ENCODE data around the gene GLIS2. TPM values are rescaled to one million over a fixed set of nuclear protein-coding genes. Genes with fewer than 3 reads are reported as not detected.

GLIS2 gene
- polyA plus RNA-seq, 1 donor from 2014 or later = not detected

- H3K9me3 Mint-ChIP-seq = no peaks in the 10 kb centered on the region
- H3K27ac Mint-ChIP-seq = no peak overlapping the region
- H3K27me3 Mint-ChIP-seq = no peaks in the 10 kb centered on the region
- H3K4me3 Mint-ChIP-seq = no peak overlapping the region
- H3K4me1 Mint-ChIP-seq = peaks cover 0 to 5% (median 4%) of the 10 kb centered on the region in 3 donors
- H3K36me3 Mint-ChIP-seq = no peaks in the 10 kb centered on the region
Measured at GRCh38 chr16:4356820-4357219, 41.0 kb downstream of the GLIS2 start.

- Mint-ChIP-seq H3K9me3 (no peaks in the 10 kb centered on the region), H3K27me3 (no peaks in the 10 kb centered on the region), H3K36me3 (no peaks in the 10 kb centered on the region), H3K4me1 (peaks cover 2 to 9% (median 9%) of the 10 kb centered on the region in 3 donors), H3K27ac (no peak overlapping the region), H3K4me3 (no peak overlapping the region)
Measured at GRCh38 chr16:4358236-4358635, 42.4 kb downstream of the GLIS2 start.

- H3K36me3 Mint-ChIP-seq = peaks cover under 1% of the 10 kb centered on the region
- peak overlapping the region in 2 of 4 donors; percentile 28 to 58 for H3K4me3 Mint-ChIP-seq
- no peaks in the 10 kb centered on the region for H3K9me3 Mint-ChIP-seq
- H3K4me1 Mint-ChIP-seq = peaks cover 3 to 9% (median 8%) of the 10 kb centered on the region in 3 donors
- H3K27me3 Mint-ChIP-seq = no peaks in the 10 kb centered on the region
- H3K27ac Mint-ChIP-seq = peak overlapping the region in 2 of 3 donors; percentile 74 to 86
Measured at GRCh38 chr16:4358831-4359561, 43.1 kb downstream of the GLIS2 start.

- Mint-ChIP-seq H3K27ac (no peak overlapping the region), H3K27me3 (no peaks in the 10 kb centered on the region), H3K4me1 (peaks cover 5 to 11% (median 11%) of the 10 kb centered on the region in 3 donors), H3K4me3 (no peak overlapping the region), H3K36me3 (peaks cover 2% of the 10 kb centered on the region), H3K9me3 (no peaks in the 10 kb centered on the region)
Measured at GRCh38 chr16:4359914-4360313, 44.0 kb downstream of the GLIS2 start.

- Mint-ChIP-seq H3K9me3 (no peaks in the 10 kb centered on the region), H3K4me1 (peaks cover 12 to 16% (median 15%) of the 10 kb centered on the region in 3 donors), H3K4me3 (no peak overlapping the region), H3K36me3 (peaks cover 2% of the 10 kb centered on the region), H3K27me3 (no peaks in the 10 kb centered on the region), H3K27ac (no peak overlapping the region)
Measured at GRCh38 chr16:4360538-4361021, 44.7 kb downstream of the GLIS2 start.

GRCh38 chr16:4361033-4361943 lies 45.4 kb downstream of the GLIS2 start:
- H3K27ac Mint-ChIP-seq = peak overlapping the region in 1 of 3 donors; percentile 16
- H3K4me3 Mint-ChIP-seq = no peak overlapping the region
- no peaks in the 10 kb centered on the region for H3K27me3 Mint-ChIP-seq
- H3K36me3 Mint-ChIP-seq = peaks cover 2% of the 10 kb centered on the region
- peaks cover 15 to 16% (median 16%) of the 10 kb centered on the region in 3 donors for H3K4me1 Mint-ChIP-seq
- no peaks in the 10 kb centered on the region for H3K9me3 Mint-ChIP-seq

GRCh38 chr16:4361944-4362311 lies 46.1 kb downstream of the GLIS2 start:
- no peak overlapping the region for H3K27ac Mint-ChIP-seq
- peaks cover 15 to 19% (median 16%) of the 10 kb centered on the region in 3 donors for H3K4me1 Mint-ChIP-seq
- no peak overlapping the region for H3K4me3 Mint-ChIP-seq
- H3K9me3 Mint-ChIP-seq = no peaks in the 10 kb centered on the region
- H3K36me3 Mint-ChIP-seq = peaks cover 2% of the 10 kb centered on the region
- no peaks in the 10 kb centered on the region for H3K27me3 Mint-ChIP-seq

- no peaks in the 10 kb centered on the region for H3K9me3 Mint-ChIP-seq
- H3K27me3 Mint-ChIP-seq = no peaks in the 10 kb centered on the region
- peaks cover 3% of the 10 kb centered on the region for H3K36me3 Mint-ChIP-seq
- H3K27ac Mint-ChIP-seq = peak overlapping the region; percentile 25 to 89 (median 71)
- H3K4me1 Mint-ChIP-seq = peaks cover 16 to 24% (median 20%) of the 10 kb centered on the region in 3 donors
- peak overlapping the region in 3 of 4 donors; percentile 55 to 73 (median 72) for H3K4me3 Mint-ChIP-seq
Measured at GRCh38 chr16:4362476-4363135, 46.7 kb downstream of the GLIS2 start.

- peak overlapping the region; percentile 59 to 83 (median 77) for H3K4me3 Mint-ChIP-seq
- H3K9me3 Mint-ChIP-seq = no peaks in the 10 kb centered on the region
Measured at GRCh38 chr16:4364196-4365013, 48.5 kb downstream of the GLIS2 start.

GRCh38 chr16:4365014-4365406 lies 49.1 kb downstream of the GLIS2 start:
- peak overlapping the region; percentile 71 to 94 (median 93) for H3K27ac Mint-ChIP-seq
- H3K27me3 Mint-ChIP-seq = no peaks in the 10 kb centered on the region
- no peaks in the 10 kb centered on the region for H3K9me3 Mint-ChIP-seq
- H3K4me1 Mint-ChIP-seq = peaks cover 12 to 25% (median 22%) of the 10 kb centered on the region in 3 donors
- peak overlapping the region; percentile 49 to 63 (median 55) for H3K4me3 Mint-ChIP-seq
- H3K36me3 Mint-ChIP-seq = peaks cover 7% of the 10 kb centered on the region

More at GRCh38 chr16:4364196-4365013, 48.5 kb downstream of the GLIS2 start:
- no peaks in the 10 kb centered on the region for H3K27me3 Mint-ChIP-seq
- peak overlapping the region; percentile 71 to 94 (median 93) for H3K27ac Mint-ChIP-seq
- peaks cover 7% of the 10 kb centered on the region for H3K36me3 Mint-ChIP-seq
- peaks cover 12 to 25% (median 22%) of the 10 kb centered on the region in 3 donors for H3K4me1 Mint-ChIP-seq

- H3K27me3 Mint-ChIP-seq = no peaks in the 10 kb centered on the region
- H3K4me1 Mint-ChIP-seq = peaks cover 12 to 25% (median 22%) of the 10 kb centered on the region in 3 donors
- H3K27ac Mint-ChIP-seq = peak overlapping the region in 2 of 3 donors; percentile 93 to 94
- H3K36me3 Mint-ChIP-seq = peaks cover 7% of the 10 kb centered on the region
- no peaks in the 10 kb centered on the region for H3K9me3 Mint-ChIP-seq
- H3K4me3 Mint-ChIP-seq = peak overlapping the region in 3 of 4 donors; percentile 49 to 65 (median 56)
Measured at GRCh38 chr16:4365615-4366014, 49.7 kb downstream of the GLIS2 start.

- peaks cover 7% of the 10 kb centered on the region for H3K36me3 Mint-ChIP-seq
- H3K27ac Mint-ChIP-seq = peak overlapping the region in 2 of 3 donors; percentile 93 to 94
- H3K27me3 Mint-ChIP-seq = no peaks in the 10 kb centered on the region
- H3K9me3 Mint-ChIP-seq = no peaks in the 10 kb centered on the region
- peaks cover 12 to 25% (median 22%) of the 10 kb centered on the region in 3 donors for H3K4me1 Mint-ChIP-seq
- H3K4me3 Mint-ChIP-seq = peak overlapping the region in 2 of 4 donors; percentile 65
Measured at GRCh38 chr16:4366016-4366415, 50.1 kb downstream of the GLIS2 start.

GRCh38 chr16:4367393-4367856 lies 51.6 kb downstream of the GLIS2 start:
- peak overlapping the region in 1 of 4 donors; percentile 43 for H3K4me3 Mint-ChIP-seq
- H3K4me1 Mint-ChIP-seq = peaks cover 12 to 26% (median 22%) of the 10 kb centered on the region in 3 donors
- H3K9me3 Mint-ChIP-seq = no peaks in the 10 kb centered on the region
- H3K36me3 Mint-ChIP-seq = peaks cover 7% of the 10 kb centered on the region
- no peaks in the 10 kb centered on the region for H3K27me3 Mint-ChIP-seq
- no peak overlapping the region for H3K27ac Mint-ChIP-seq
